ENCODE measurements around the gene ADGRD1. TPM values are rescaled to one million over a fixed set of nuclear protein-coding genes. Genes with fewer than 3 reads are reported as not detected.
"Not testable (repeated sequence)": the region's sequence is repeated elsewhere in the genome, so short reads cannot be mapped to it uniquely, and the experiment has no call there.

The ADGRD1 gene
- total RNA-seq = not detected
- polyA plus RNA-seq = under 1 TPM in 1 of 4 donors, not detected in 3; 0.56 TPM

- Histone ChIP-seq H3K27ac (ENCODE audit: insufficient read depth, low read length, poor library complexity, severe bottlenecking) (no peak within 1 kb of the TSS), H3K27me3 (ENCODE audit: control insufficient read depth, insufficient read depth, low read length) (no peaks in the 10 kb centered on the region), H3K9me3 (ENCODE audit: control insufficient read depth in 2 of 2, low read length in 2 of 2) (no peaks in the 10 kb centered on the region), H3K4me1 (ENCODE audit: control insufficient read depth, insufficient read depth, low read length, poor library complexity, severe bottlenecking) (no peaks in the 10 kb centered on the region), H3K4me3 (ENCODE audit: low read depth, low read length) (no peak within 1 kb of the TSS), H3K36me3 (ENCODE audit: control insufficient read depth, insufficient read depth, low read length) (no peaks in the 10 kb centered on the region)
- DNase-seq = no peak
- H3K27ac Mint-ChIP-seq = no peak within 1 kb of the TSS
- peaks cover 0 to 3% (median 0%) of the 10 kb centered on the region in 4 donors for H3K4me1 Mint-ChIP-seq
- peaks cover 14% of the 10 kb centered on the region for H3K27me3 Mint-ChIP-seq
- peaks cover 0 to 4% (median 0%) of the 10 kb centered on the region in 7 donors for H3K9me3 Mint-ChIP-seq
- no peak for ATAC-seq (ENCODE audit: low read depth in 2 of 2)
- H3K4me3 Mint-ChIP-seq = no peak within 1 kb of the TSS
- H3K36me3 Mint-ChIP-seq = no peaks in the 10 kb centered on the region
These were observed at the start of gene ADGRD1 for GRCh38 chr12:130953771-130954543. ADGRD1 (plus strand) TSS chr12:130953907; CDS start chr12:130954466, 559 bp downstream.

DNA sequence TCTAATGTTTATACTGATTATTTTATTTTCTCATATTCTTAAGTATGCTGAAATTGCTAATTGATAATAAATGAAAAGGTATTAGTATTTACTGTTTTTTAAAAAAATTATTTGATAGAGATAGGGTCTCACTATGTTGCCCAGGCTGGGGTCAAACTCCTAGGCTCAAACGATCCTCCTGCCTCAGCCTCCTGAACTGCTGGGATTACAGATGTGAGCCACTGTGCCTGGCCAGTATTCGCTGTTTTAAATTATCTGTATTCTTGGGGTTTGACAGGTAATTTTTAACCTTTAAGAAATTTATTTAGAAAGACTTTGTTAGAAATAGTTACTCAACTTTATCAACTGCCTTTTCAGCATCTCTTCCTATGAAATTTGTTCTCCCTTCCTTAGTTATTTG is 49.6 kb upstream of the ADGRD1 start:
- no peaks in the 10 kb centered on the region for H3K36me3 ChIP-seq (ENCODE audit: control insufficient read depth, insufficient read depth, low read length)
- Mint-ChIP-seq H3K9me3 (peaks cover 0 to 5% (median 1%) of the 10 kb centered on the region in 7 donors), H3K4me1 (no peaks in the 10 kb centered on the region), H3K27ac (no peak overlapping the region), H3K27me3 (peaks cover 8% of the 10 kb centered on the region), H3K36me3 (no peaks in the 10 kb centered on the region), H3K4me3 (no peak overlapping the region)
- DNase-seq = no peak
- H3K27ac ChIP-seq (ENCODE audit: insufficient read depth, low read length, poor library complexity, severe bottlenecking) = no peak overlapping the region
- no peak for ATAC-seq (ENCODE audit: low read depth in 2 of 2)
- no peak overlapping the region for H3K4me3 ChIP-seq (ENCODE audit: low read depth, low read length)
- no peaks in the 10 kb centered on the region for H3K4me1 ChIP-seq (ENCODE audit: control insufficient read depth, insufficient read depth, low read length, poor library complexity, severe bottlenecking)
- H3K9me3 ChIP-seq (ENCODE audit: control insufficient read depth in 2 of 2, low read length in 2 of 2) = no peaks in the 10 kb centered on the region
- no peaks in the 10 kb centered on the region for H3K27me3 ChIP-seq (ENCODE audit: control insufficient read depth, insufficient read depth, low read length)

- H3K9me3 ChIP-seq (ENCODE audit: control insufficient read depth in 2 of 2, low read length in 2 of 2); ATAC-seq (ENCODE audit: low read depth in 2 of 2): not testable (repeated sequence)
These were observed 48.7 kb upstream of the ADGRD1 start for GRCh38 chr12:130904936-130905455.

DNA sequence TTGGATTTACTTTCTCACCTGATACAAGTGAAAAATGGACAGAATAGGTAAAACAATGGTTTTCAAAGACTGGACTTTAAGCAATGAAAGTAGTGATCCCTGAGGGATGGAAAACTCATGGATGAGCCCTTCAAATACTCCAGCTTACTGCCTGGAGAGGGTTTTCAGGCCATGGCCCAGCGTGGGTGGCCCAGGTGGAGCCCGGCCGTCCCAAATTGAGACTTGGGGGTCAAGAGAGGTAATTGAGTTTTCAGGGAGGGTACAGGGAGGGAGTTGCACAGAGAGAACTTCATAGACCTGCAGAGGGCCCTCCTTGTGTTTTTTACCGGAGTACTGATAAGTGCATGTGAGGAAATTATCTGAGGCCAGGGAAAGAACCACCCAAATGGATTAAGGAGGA is 44.6 kb upstream of the ADGRD1 start:
- H3K27ac ChIP-seq (ENCODE audit: insufficient read depth, low read length, poor library complexity, severe bottlenecking) = no peak overlapping the region
- peaks cover 0 to 19% of the 10 kb centered on the region in 2 experiments for H3K9me3 ChIP-seq (ENCODE audit: control insufficient read depth in 2 of 2, low read length in 2 of 2)
- Mint-ChIP-seq H3K9me3 (peaks cover 2 to 20% (median 9%) of the 10 kb centered on the region in 7 donors), H3K27me3 (peaks cover 13% of the 10 kb centered on the region), H3K4me1 (no peaks in the 10 kb centered on the region), H3K36me3 (peaks cover 4% of the 10 kb centered on the region), H3K27ac (no peak overlapping the region), H3K4me3 (peak overlapping the region in 1 of 4 donors; percentile 38)
- DNase-seq (no peak), ATAC-seq (ENCODE audit: low read depth in 2 of 2) (no peak)
- no peaks in the 10 kb centered on the region for H3K27me3 ChIP-seq (ENCODE audit: control insufficient read depth, insufficient read depth, low read length)
- no peaks in the 10 kb centered on the region for H3K4me1 ChIP-seq (ENCODE audit: control insufficient read depth, insufficient read depth, low read length, poor library complexity, severe bottlenecking)
- no peaks in the 10 kb centered on the region for H3K36me3 ChIP-seq (ENCODE audit: control insufficient read depth, insufficient read depth, low read length)
- H3K4me3 ChIP-seq (ENCODE audit: low read depth, low read length) = no peak overlapping the region

More at GRCh38 chr12:130904936-130905455, 48.7 kb upstream of the ADGRD1 start:
- H3K9me3 Mint-ChIP-seq; H3K27ac ChIP-seq (ENCODE audit: insufficient read depth, low read length, poor library complexity, severe bottlenecking); H3K4me3 Mint-ChIP-seq; H3K36me3 ChIP-seq (ENCODE audit: control insufficient read depth, insufficient read depth, low read length); H3K4me1 ChIP-seq (ENCODE audit: control insufficient read depth, insufficient read depth, low read length, poor library complexity, severe bottlenecking); H3K4me3 ChIP-seq (ENCODE audit: low read depth, low read length); DNase-seq; H3K27ac Mint-ChIP-seq; H3K27me3 ChIP-seq (ENCODE audit: control insufficient read depth, insufficient read depth, low read length); H3K36me3 Mint-ChIP-seq; H3K4me1 Mint-ChIP-seq: not testable (repeated sequence)
- H3K27me3 Mint-ChIP-seq = peaks cover 13% of the 10 kb centered on the region

DNA sequence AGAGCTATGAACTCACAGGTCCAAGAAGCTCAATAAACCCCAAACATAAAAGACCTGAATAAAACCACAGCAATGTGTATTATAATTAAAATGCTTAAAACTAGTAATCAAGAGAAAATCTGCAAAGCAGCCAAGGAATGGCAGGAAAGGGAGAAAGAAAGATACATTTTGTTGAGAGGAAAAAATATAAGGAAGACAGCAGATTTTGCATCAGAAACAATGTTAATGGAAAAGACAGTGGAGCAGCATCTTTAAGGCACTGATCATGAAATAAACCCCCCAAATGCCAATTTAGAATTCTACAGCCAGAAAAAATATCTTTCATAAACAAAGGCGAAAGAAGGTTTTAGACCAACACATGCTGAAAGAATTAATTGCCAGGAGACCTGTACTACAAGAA is 42.5 kb upstream of the ADGRD1 start:
- Mint-ChIP-seq H3K4me1 (peaks cover 0 to 2% (median 0%) of the 10 kb centered on the region in 4 donors), H3K9me3 (peaks cover 2 to 20% (median 11%) of the 10 kb centered on the region in 7 donors), H3K27ac (no peak overlapping the region), H3K36me3 (peaks cover 4% of the 10 kb centered on the region), H3K4me3 (no peak overlapping the region), H3K27me3 (peaks cover 25% of the 10 kb centered on the region)
- no peaks in the 10 kb centered on the region for H3K27me3 ChIP-seq (ENCODE audit: control insufficient read depth, insufficient read depth, low read length)
- H3K27ac ChIP-seq (ENCODE audit: insufficient read depth, low read length, poor library complexity, severe bottlenecking) = no peak overlapping the region
- no peaks in the 10 kb centered on the region for H3K36me3 ChIP-seq (ENCODE audit: control insufficient read depth, insufficient read depth, low read length)
- no peak overlapping the region for H3K4me3 ChIP-seq (ENCODE audit: low read depth, low read length)
- H3K4me1 ChIP-seq (ENCODE audit: control insufficient read depth, insufficient read depth, low read length, poor library complexity, severe bottlenecking) = no peaks in the 10 kb centered on the region
- peaks cover 0 to 19% of the 10 kb centered on the region in 2 experiments for H3K9me3 ChIP-seq (ENCODE audit: control insufficient read depth in 2 of 2, low read length in 2 of 2)
- no peak for ATAC-seq (ENCODE audit: low read depth in 2 of 2)
- DNase-seq = no peak

GRCh38 chr12:130911933-130912332 is 41.8 kb upstream of the ADGRD1 start:
- peaks cover 2 to 20% (median 11%) of the 10 kb centered on the region in 7 donors for H3K9me3 Mint-ChIP-seq
- DNase-seq = no peak
- Histone ChIP-seq H3K27ac (ENCODE audit: insufficient read depth, low read length, poor library complexity, severe bottlenecking) (no peak overlapping the region), H3K27me3 (ENCODE audit: control insufficient read depth, insufficient read depth, low read length) (peaks cover 6% of the 10 kb centered on the region), H3K9me3 (ENCODE audit: control insufficient read depth in 2 of 2, low read length in 2 of 2) (peaks cover 0 to 19% of the 10 kb centered on the region in 2 experiments), H3K36me3 (ENCODE audit: control insufficient read depth, insufficient read depth, low read length) (no peaks in the 10 kb centered on the region), H3K4me1 (ENCODE audit: control insufficient read depth, insufficient read depth, low read length, poor library complexity, severe bottlenecking) (no peaks in the 10 kb centered on the region), H3K4me3 (ENCODE audit: low read depth, low read length) (no peak overlapping the region)
- peaks cover 32% of the 10 kb centered on the region for H3K27me3 Mint-ChIP-seq
- H3K4me1 Mint-ChIP-seq = peaks cover 0 to 4% (median 0%) of the 10 kb centered on the region in 4 donors
- H3K4me3 Mint-ChIP-seq = no peak overlapping the region
- ATAC-seq (ENCODE audit: low read depth in 2 of 2) = no peak
- H3K36me3 Mint-ChIP-seq = peaks cover 4% of the 10 kb centered on the region
- no peak overlapping the region for H3K27ac Mint-ChIP-seq

DNA sequence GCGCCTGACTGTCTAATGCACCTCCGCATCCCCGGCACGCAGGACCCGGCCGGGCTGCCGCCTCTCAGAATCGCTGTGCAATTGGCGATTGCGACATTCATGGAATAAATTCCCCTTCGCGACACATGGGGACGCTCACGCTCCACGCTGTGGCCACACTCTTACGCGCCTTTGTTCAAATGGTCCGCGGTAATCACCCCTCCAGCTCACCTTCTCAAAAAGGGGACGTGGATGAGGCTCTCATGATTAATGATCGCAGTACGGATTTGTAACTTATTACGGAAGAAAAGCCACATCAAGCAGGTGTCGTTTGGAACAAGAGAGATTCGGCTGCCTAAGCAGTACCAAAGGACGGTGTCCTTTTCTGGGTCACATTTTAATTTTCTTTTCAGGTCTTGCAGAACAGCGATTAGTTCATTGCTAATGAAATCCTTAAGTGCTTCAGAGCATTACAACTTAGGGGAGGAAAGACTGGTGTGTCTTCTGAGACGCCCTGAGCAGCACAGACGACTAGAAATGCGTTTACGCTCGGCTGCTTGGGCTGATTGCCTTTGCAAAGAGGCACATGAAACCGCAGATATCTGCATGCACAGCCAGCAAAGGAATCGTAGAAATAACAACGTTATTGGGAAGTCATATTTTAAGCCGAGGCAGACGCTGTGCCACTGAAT is 37.3 kb upstream of the ADGRD1 start:
- Histone ChIP-seq H3K4me3 (ENCODE audit: low read depth, low read length) (no peak overlapping the region), H3K27me3 (ENCODE audit: control insufficient read depth, insufficient read depth, low read length) (peaks cover 11% of the 10 kb centered on the region), H3K9me3 (ENCODE audit: control insufficient read depth in 2 of 2, low read length in 2 of 2) (peaks cover 0 to 11% of the 10 kb centered on the region in 2 experiments), H3K27ac (ENCODE audit: insufficient read depth, low read length, poor library complexity, severe bottlenecking) (no peak overlapping the region), H3K4me1 (ENCODE audit: control insufficient read depth, insufficient read depth, low read length, poor library complexity, severe bottlenecking) (no peaks in the 10 kb centered on the region), H3K36me3 (ENCODE audit: control insufficient read depth, insufficient read depth, low read length) (no peaks in the 10 kb centered on the region)
- Mint-ChIP-seq H3K36me3 (no peaks in the 10 kb centered on the region), H3K4me3 (no peak overlapping the region), H3K9me3 (peaks cover 0 to 12% (median 8%) of the 10 kb centered on the region in 7 donors), H3K27me3 (peaks cover 40% of the 10 kb centered on the region), H3K4me1 (peaks cover 0 to 4% (median 0%) of the 10 kb centered on the region in 4 donors), H3K27ac (peak overlapping the region in 1 of 3 donors; percentile 28)
- DNase-seq (peak in 1 of 3 donors; percentile 15), ATAC-seq (ENCODE audit: low read depth in 2 of 2) (peak in 1 of 2 donors; percentile 25)
